ENCODE data around the gene NDUFS3. TPM values are rescaled to one million over a fixed set of nuclear protein-coding genes. Genes with fewer than 3 reads are reported as not detected.
"Not testable (repeated sequence)": the region's sequence is repeated elsewhere in the genome, so short reads cannot be mapped to it uniquely, and the experiment has no call there.

NDUFS3 gene
- total RNA-seq, 3 donors from 2014 or later = 164 to 174 (median 170) TPM

DNA sequence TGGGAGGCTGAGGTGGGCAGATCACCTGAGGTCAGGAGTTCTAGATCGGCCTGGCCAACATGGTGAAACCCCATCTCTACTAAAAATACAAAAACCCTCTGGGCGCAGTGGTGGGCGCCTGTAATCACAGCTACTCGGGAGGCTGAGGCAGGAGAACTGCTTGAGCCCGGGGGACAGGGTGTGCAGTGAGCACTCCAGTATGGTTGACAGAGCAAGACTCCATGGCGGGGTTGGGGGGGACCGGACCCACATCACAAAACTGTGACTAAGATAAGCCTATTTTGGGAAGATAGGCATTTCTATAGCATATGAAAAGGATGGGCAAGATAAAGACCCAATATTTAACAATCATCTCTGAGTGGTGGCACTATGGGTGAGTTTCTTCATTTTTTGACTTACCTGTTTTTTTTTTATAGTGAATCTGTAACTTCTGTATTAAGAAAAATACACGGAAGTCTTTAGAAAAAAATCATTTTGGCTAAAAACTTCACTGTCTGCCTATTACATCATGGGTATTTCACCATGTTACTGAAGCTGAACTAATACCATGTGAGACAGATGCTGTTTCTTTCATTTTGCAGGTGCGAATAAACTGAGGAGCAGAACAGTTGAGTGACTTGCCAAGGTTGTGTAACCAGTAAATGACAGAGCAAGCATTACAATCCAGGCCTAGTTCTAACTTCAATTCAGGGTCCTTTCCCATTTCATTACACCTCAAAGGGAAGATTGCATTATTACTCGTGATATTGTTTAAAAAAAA is 28.4 kb upstream of the NDUFS3 start:
- Mint-ChIP-seq H3K36me3 (ENCODE audit: insufficient read depth) (peaks cover 17% of the 10 kb centered on the region), H3K27me3 (ENCODE audit: low read depth) (no peaks in the 10 kb centered on the region), H3K4me3 (peak overlapping the region; percentile 92), H3K4me1 (ENCODE audit: low read depth) (peaks cover 53% of the 10 kb centered on the region), H3K9me3 (no peaks in the 10 kb centered on the region)
- DNase-seq (no peak), ATAC-seq (no peak)

DNA sequence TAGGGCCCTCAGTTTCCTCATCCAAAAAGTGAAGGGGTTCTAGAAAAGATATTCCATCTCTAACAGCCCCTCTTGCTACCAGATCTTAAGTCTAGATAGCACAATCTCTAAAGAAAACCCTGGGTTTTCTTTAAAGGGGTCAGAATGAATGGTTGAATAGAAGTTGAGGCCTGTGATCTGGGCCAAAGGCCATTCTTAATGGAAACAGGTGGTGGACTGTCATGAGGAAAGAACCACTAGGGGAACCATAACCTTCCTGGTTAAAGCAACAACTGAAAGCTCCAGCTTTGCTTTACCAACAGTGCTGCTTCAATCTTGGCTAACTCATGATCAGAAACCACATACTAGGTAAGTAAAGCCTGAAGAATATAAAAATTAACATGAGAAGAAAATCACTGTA is 27.8 kb upstream of the NDUFS3 start:
- H3K36me3 Mint-ChIP-seq (ENCODE audit: insufficient read depth) = peaks cover 17% of the 10 kb centered on the region
- H3K4me3 Mint-ChIP-seq = peak overlapping the region; percentile 92
- DNase-seq (no peak), ATAC-seq (no peak)
- peaks cover 53% of the 10 kb centered on the region for H3K4me1 Mint-ChIP-seq (ENCODE audit: low read depth)
- no peaks in the 10 kb centered on the region for H3K27me3 Mint-ChIP-seq (ENCODE audit: low read depth)
- no peaks in the 10 kb centered on the region for H3K9me3 Mint-ChIP-seq

DNA sequence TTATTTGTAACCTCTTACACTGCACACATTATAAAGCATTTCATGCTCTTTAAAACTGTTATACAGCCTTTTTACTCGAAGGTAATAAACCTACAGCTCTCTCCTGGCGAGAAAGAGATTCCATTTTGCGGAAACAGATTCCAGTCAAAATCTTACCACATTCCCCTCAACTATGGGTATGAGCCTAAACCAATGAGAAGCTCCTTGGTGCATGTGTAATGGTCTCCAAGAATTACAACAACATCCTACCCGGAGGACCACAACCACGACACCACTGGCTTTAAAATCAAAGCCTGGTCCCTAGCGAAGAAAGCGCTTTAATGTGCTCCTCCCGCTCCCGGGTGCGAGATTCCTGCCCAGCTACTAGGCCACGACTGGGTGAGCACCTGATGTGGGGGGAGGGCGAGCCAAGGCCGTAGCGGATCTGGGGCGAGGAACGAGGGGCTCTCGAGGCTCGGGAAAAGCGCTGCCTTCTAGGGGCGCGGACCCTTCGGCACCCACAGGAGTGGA is 26.8 kb upstream of the NDUFS3 start:
- H3K36me3 Mint-ChIP-seq (ENCODE audit: insufficient read depth) = peaks cover 16% of the 10 kb centered on the region
- ATAC-seq = peak; percentile 3
- H3K4me1 Mint-ChIP-seq (ENCODE audit: low read depth) = peaks cover 46% of the 10 kb centered on the region

DNA sequence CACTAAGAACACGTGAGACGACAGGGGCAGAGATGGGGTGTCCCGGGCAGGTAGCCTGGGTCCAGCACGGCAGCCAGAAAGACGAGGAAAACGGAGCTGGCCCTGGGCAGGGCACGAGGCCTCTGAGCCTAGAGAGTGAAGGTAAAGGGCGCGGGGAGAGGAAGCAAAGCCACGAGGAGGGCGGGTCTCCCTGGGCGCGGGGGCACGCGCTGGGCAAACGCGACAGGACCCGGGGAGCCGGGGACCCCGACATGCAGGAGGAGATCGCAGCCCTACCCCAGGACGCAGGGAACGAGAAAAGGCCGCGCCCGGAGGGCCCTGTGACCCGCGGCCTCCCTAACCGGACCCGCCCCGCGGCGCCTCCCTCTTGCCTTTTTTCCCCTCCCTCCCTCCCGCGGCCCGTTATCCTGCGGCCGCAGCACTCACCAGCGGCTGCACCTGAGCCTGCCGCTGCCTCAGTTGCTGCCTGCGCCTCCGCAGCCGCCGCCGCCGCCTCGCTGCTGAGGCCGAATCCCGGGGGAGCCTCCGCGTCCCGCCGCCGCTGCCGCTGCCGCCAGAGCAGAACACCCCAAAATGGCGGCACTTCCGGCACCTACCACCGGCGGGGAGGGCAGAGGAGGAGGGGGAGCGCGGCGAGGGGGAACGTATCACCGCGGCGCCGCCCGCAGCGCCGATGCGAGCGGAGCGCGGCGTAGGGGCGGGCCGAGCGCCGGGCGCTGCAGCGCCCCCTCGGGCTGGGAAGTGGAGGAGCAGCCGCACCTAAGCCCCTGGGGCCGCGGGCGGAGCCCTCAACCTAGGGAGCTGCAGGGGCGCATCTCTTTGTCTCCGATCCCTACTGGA is 26.1 kb upstream of the NDUFS3 start, which contains the start of gene CELF1:
Gene CELF1 (minus strand): TSS at position 567 of the 840 bp plus-strand sequence. CDS start 53,609 bp downstream, outside the sequence.
- Mint-ChIP-seq H3K9me3 (no peaks in the 10 kb centered on the region), H3K4me1 (ENCODE audit: low read depth) (peaks cover 41% of the 10 kb centered on the region)

More for the DNA sequence above, 26.8 kb upstream of the NDUFS3 start:
- Mint-ChIP-seq H3K9me3 (no peaks in the 10 kb centered on the region), H3K27me3 (ENCODE audit: low read depth) (no peaks in the 10 kb centered on the region), H3K4me3 (peak overlapping the region; percentile 92)
- DNase-seq = peak; percentile 14

DNA sequence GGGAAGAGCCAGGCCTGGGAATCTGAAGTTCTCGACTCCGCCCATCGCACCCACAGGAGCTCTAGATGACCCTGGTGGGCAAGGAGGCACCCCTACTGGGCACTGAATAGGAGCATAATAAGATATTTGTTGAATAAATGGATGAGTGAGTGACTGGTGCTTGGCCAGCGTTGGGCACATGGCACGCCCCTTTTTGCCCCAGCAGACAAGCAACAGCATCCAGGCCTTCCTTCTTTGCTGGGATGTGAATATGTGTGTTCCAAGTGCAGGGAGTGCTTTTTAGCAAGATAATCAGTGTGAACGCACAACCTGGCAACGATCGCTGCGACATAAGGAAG is 25.5 kb upstream of the NDUFS3 start:
- Mint-ChIP-seq H3K4me3 (peak overlapping the region; percentile 82), H3K36me3 (ENCODE audit: insufficient read depth) (peaks cover 14% of the 10 kb centered on the region), H3K4me1 (ENCODE audit: low read depth) (peaks cover 35% of the 10 kb centered on the region), H3K27me3 (ENCODE audit: low read depth) (no peaks in the 10 kb centered on the region), H3K9me3 (no peaks in the 10 kb centered on the region)
- DNase-seq = no peak
- peak; percentile 16 to 31 for ATAC-seq

More for the DNA sequence above, 26.1 kb upstream of the NDUFS3 start, which contains the start of gene CELF1:
- DNase-seq (peak; percentile 88), ATAC-seq (peak; percentile 95)
- Mint-ChIP-seq H3K36me3 (ENCODE audit: insufficient read depth) (peaks cover 14% of the 10 kb centered on the region), H3K4me3 (peak within 1 kb of the TSS; percentile 92), H3K27me3 (ENCODE audit: low read depth) (no peaks in the 10 kb centered on the region)

DNA sequence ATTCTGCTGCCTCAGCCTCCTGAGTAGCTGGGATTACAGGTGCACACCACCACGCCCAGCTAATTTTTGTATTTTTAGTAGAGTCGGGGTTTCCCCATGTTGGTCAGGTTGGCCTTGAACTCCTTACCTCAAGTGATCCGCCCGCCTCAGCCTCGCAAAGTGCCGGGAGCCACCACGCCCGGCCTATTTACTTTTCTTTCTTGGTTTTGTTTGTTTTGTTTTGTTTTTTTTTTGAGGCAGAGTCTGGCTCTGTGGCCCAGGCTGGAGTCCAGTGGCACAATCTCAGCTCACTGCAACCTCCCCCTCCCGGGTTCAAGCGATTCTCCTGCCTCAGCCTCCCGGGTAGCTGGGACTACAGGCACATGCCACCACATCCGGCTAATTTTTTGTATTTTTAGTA is 21.9 kb upstream of the NDUFS3 start:
- H3K27me3 Mint-ChIP-seq (ENCODE audit: low read depth); H3K4me3 Mint-ChIP-seq; DNase-seq; ATAC-seq; H3K36me3 Mint-ChIP-seq (ENCODE audit: insufficient read depth); H3K9me3 Mint-ChIP-seq; H3K4me1 Mint-ChIP-seq (ENCODE audit: low read depth): not testable (repeated sequence)

DNA sequence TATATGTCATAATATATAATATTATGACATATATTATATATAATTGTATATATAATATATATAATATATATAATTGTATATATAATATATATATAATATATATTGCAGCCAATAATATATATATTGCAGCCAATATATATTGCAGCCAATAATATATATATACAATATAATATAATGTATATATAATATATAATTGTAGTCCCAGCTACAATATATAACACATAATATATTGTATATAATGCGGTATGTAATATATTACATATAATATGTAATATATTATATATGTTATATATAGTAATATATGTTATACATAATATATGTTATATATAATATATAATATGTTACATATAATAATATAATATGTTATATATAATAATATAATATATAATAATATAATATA is 20.2 kb upstream of the NDUFS3 start:
- no peak for DNase-seq
- Mint-ChIP-seq H3K4me1 (ENCODE audit: low read depth) (peaks cover 2% of the 10 kb centered on the region), H3K9me3 (no peaks in the 10 kb centered on the region), H3K36me3 (ENCODE audit: insufficient read depth) (no peaks in the 10 kb centered on the region), H3K27me3 (ENCODE audit: low read depth) (no peaks in the 10 kb centered on the region), H3K4me3 (no peak overlapping the region)
- ATAC-seq = no peak

DNA sequence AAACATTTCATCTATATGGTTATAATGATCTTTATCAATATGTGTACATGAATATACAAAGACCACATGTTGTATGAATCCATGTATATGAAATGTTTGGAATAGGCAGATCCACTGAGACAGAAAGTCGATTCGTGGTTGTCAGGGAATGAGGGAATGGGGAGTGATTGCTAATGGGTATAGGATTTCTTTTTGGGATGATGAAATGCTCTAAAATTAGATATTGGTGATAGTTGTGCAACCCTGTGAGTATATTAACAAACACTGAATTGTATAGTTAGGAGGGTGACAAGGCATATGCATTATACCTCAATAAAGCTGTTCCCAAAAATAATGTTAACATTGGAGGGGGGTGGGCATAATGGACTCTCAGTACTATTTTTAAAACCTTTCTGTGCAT is 18.4 kb upstream of the NDUFS3 start:
- DNase-seq (no peak), ATAC-seq (no peak)
- no peaks in the 10 kb centered on the region for H3K36me3 Mint-ChIP-seq (ENCODE audit: insufficient read depth)
- peaks cover 3% of the 10 kb centered on the region for H3K4me1 Mint-ChIP-seq (ENCODE audit: low read depth)
- no peaks in the 10 kb centered on the region for H3K9me3 Mint-ChIP-seq
- H3K27me3 Mint-ChIP-seq (ENCODE audit: low read depth) = no peaks in the 10 kb centered on the region
- H3K4me3 Mint-ChIP-seq = no peak overlapping the region

DNA sequence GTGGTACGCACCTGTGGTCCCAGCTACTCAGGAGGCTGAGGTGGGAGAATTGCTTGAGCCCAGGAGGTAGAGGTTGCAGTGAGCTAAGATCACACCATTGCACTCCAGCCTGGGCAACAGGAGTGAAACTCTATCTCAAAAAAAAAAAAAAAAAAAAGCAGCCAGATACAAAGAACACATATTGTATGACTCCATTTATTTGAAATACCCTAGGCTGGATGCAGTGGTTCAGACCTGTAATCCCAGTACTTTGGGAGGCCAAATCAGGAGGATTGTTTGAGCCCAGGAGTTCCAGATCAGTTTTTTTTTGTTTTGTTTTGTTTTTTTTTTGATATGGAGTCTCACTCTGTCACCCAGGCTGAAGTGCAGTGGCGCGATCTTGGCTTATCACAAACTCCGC is 16.5 kb upstream of the NDUFS3 start:
- not testable (repeated sequence) for ATAC-seq, H3K4me3 Mint-ChIP-seq
- H3K4me1 Mint-ChIP-seq (ENCODE audit: low read depth) = peaks cover 13% of the 10 kb centered on the region

DNA sequence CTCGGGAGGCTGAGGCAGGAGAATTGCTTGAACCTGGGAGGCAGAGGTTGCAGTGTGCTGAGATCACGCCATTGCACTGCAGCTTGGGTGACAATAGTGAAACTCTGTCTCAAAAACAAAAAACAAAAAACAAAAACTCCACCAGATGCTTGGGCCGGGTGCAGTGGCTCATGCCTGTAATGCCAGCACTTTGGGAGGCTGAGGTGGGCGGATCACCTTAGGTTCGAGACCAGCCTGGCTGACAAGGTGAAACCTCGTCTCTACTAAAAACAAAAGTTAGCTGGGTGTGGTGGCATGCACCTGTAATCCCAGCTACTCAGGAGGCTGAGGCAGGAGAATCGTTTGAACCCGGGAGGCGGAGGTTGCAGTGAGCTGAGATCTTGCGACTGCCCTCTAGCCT is 14.5 kb upstream of the NDUFS3 start:
- H3K4me1 Mint-ChIP-seq (ENCODE audit: low read depth) = peaks cover 13% of the 10 kb centered on the region
- H3K36me3 Mint-ChIP-seq (ENCODE audit: insufficient read depth); DNase-seq; H3K9me3 Mint-ChIP-seq; H3K27me3 Mint-ChIP-seq (ENCODE audit: low read depth); ATAC-seq: not testable (repeated sequence)
- peak overlapping the region; percentile 67 for H3K4me3 Mint-ChIP-seq

More for the DNA sequence above, 16.5 kb upstream of the NDUFS3 start:
- not testable (repeated sequence) for H3K36me3 Mint-ChIP-seq (ENCODE audit: insufficient read depth); DNase-seq; H3K9me3 Mint-ChIP-seq; H3K27me3 Mint-ChIP-seq (ENCODE audit: low read depth)

DNA sequence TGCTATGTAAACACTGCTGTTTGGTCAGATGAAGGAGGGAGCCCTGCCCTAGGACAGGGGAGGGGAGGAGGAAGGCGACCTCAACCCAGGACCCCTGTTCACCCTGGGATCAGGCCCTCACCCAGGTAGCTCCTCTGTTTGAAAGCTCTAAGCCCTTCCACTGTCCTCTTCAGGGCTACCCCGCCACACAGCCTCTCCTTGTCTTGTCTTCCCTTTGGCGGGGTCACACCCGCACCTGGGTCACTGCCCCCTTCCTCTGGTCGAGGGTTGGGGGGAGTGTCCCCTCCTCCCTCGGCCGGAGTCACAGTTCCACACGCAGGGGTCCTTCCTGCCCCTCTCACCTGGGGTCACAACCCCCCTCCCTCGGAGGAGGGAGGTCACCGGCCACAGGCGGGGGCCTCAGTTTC is 13.9 kb upstream of the NDUFS3 start:
- Mint-ChIP-seq H3K9me3 (no peaks in the 10 kb centered on the region), H3K4me1 (ENCODE audit: low read depth) (peaks cover 13% of the 10 kb centered on the region), H3K36me3 (ENCODE audit: insufficient read depth) (peaks cover 5% of the 10 kb centered on the region), H3K27me3 (ENCODE audit: low read depth) (no peaks in the 10 kb centered on the region), H3K4me3 (peak overlapping the region; percentile 79)
- no peak for DNase-seq
- peak; percentile 6 to 7 for ATAC-seq

DNA sequence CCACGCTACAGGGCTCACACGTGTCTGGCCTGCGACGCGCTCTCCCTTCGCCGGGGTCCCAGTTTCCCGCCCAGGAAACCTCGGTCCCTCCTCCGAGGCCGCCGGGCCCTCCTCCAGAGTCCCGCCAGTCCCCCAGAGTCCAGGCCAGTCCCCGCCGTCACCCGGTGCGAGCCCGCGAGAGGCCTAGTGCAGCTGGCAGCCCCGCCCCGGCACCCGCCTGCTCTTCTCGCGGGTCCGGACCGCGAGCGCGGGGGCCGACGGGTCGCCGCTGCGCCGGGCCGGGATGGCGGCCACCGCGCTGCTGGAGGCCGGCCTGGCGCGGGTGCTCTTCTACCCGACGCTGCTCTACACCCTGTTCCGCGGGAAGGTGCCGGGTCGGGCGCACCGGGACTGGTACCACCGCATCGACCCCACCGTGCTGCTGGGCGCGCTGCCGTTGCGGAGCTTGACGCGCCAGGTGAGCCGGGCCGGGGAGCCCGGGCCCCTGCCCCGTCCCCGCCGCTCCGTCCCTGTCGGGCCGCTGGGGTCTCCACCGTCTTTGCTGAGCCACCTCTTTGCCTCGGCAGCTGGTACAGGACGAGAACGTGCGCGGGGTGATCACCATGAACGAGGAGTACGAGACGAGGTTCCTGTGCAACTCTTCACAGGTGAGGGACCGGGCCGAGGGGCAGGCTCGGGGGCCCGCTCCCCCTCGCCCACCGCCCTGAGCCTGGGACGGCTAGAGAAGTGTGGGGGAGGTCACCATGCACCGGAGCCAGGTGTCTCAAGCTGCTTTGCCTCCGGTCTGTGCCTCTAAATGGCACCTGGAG is 13.3 kb upstream of the NDUFS3 start, which contains the start of gene PTPMT1:
Gene PTPMT1 (plus strand): TSS at position 260 of the 809 bp plus-strand sequence. CDS start 24 bp downstream, at position 284.
- no peaks in the 10 kb centered on the region for H3K27me3 Mint-ChIP-seq (ENCODE audit: low read depth)
- H3K9me3 Mint-ChIP-seq = no peaks in the 10 kb centered on the region
- peak; percentile 93 to 96 for ATAC-seq
- H3K4me1 Mint-ChIP-seq (ENCODE audit: low read depth) = peaks cover 13% of the 10 kb centered on the region
- peaks cover 5% of the 10 kb centered on the region for H3K36me3 Mint-ChIP-seq (ENCODE audit: insufficient read depth)
- DNase-seq = peak; percentile 55
- peak within 1 kb of the TSS; percentile 84 for H3K4me3 Mint-ChIP-seq

DNA sequence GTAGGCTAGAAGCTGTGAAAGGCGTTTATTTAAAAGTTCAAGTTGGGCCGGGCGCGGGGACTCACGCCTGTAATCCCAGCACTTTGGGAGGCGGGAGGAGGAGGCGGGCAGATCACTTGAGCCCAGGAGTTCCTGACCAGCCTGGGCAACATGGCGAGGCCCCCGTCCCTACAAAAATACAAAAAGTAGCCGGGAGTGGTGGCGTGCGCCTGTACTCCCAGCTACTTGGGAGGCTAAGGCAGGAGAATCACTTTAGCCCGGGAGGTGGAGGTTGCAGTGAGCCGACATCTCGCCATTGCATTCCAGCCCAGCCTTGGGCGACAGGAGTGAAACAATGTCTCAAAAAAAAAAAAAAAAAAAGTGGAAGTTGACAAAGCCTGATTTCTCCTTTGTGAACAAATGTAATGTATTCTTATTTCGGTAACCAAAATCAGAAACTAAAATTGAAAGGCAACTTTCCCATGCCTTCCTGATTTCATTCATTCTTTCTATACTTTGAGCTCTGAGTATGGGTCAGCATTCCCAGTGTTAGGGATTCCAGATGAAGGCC is 12.7 kb upstream of the NDUFS3 start:
- peak overlapping the region; percentile 84 for H3K4me3 Mint-ChIP-seq
- peak in 1 of 2 donors; percentile 8 for ATAC-seq
- no peak for DNase-seq
- H3K27me3 Mint-ChIP-seq (ENCODE audit: low read depth) = no peaks in the 10 kb centered on the region
- H3K9me3 Mint-ChIP-seq = no peaks in the 10 kb centered on the region
- H3K36me3 Mint-ChIP-seq (ENCODE audit: insufficient read depth) = peaks cover 6% of the 10 kb centered on the region
- H3K4me1 Mint-ChIP-seq (ENCODE audit: low read depth) = peaks cover 14% of the 10 kb centered on the region
